Stimulated activated CD4-positive, alpha-beta T cell treated with anti-CD3 and anti-CD28 coated beads, TNF-alpha, amount 100 ng/mL, for 1 hour (primary cell): ENCODE data around the gene PCDHA4.
"Not testable (repeated sequence)": the region's sequence is repeated elsewhere in the genome, so short reads cannot be mapped to it uniquely, and the experiment has no call there.

Experiments
- DNase-seq, 3 donors: peaks; one replicate each; pipeline ENCODE4 v3.0.0-alpha.2; 2020; ENCODE audit warnings: low read depth in 3 of 3, low spot score in 1 of 3

The PCDHA4 gene

GRCh38 chr5:140806834-140807775 lies at the start of gene PCDHA4:
TSS of gene PCDHA4 (plus strand) at chr5:140807068.
- no peak for DNase-seq

GRCh38 chr5:140764177-140764973 lies 42.5 kb upstream of the PCDHA4 start:
- no peak for DNase-seq

GRCh38 chr5:140767444-140767843 lies 39.4 kb upstream of the PCDHA4 start:
- no peak for DNase-seq

GRCh38 chr5:140780512-140780911 lies 26.4 kb upstream of the PCDHA4 start:
- DNase-seq = no peak

- no peak for DNase-seq
Measured at GRCh38 chr5:140785905-140786686, 20.8 kb upstream of the PCDHA4 start, which contains the start of gene PCDHA1. TSS of gene PCDHA1 (plus strand) at chr5:140786140.

- DNase-seq = not testable (repeated sequence)
Measured at GRCh38 chr5:140787422-140787821, 19.4 kb upstream of the PCDHA4 start.

- DNase-seq = not testable (repeated sequence)
Measured at GRCh38 chr5:140787849-140788504, 18.9 kb upstream of the PCDHA4 start.

GRCh38 chr5:140791089-140791488 lies 15.8 kb upstream of the PCDHA4 start:
- no peak for DNase-seq

- no peak for DNase-seq
Measured at GRCh38 chr5:140794595-140795258, 12.1 kb upstream of the PCDHA4 start, which contains the start of gene PCDHA2. TSS of gene PCDHA2 (plus strand) at chr5:140794852.

GRCh38 chr5:140795259-140795641 lies 11.6 kb upstream of the PCDHA4 start:
- DNase-seq = no peak

- DNase-seq = not testable (repeated sequence)
Measured at GRCh38 chr5:140796072-140796717, 10.7 kb upstream of the PCDHA4 start.

- DNase-seq = no peak
Measured at GRCh38 chr5:140796718-140797095, 10.2 kb upstream of the PCDHA4 start.

GRCh38 chr5:140800816-140801493 lies 5.9 kb upstream of the PCDHA4 start, which contains the start of gene PCDHA3:
TSS of gene PCDHA3 (plus strand) at chr5:140801057.
- DNase-seq = no peak

GRCh38 chr5:140801494-140801841 lies 5.4 kb upstream of the PCDHA4 start:
- no peak for DNase-seq

- DNase-seq = not testable (repeated sequence)
Measured at GRCh38 chr5:140802381-140802780, 4.5 kb upstream of the PCDHA4 start.

- DNase-seq = no peak
Measured at GRCh38 chr5:140802781-140803271, 4.0 kb upstream of the PCDHA4 start.

- DNase-seq = not testable (repeated sequence)
Measured at GRCh38 chr5:140808241-140808888, 1.5 kb downstream of the PCDHA4 start.

GRCh38 chr5:140808889-140809291 lies 2.0 kb downstream of the PCDHA4 start:
- no peak for DNase-seq
